DMS153 treated with DMSO at 0.1 percent for 48 hours (cell line): ENCODE results near the gene FBXO42.

ENCODE experiments used
- DNase-seq: peaks from one replicate; lab custom pipeline; 2025; ENCODE audit not compliant: unreplicated experiment; lab: John Stamatoyannopoulos, UW

Gene FBXO42

GRCh38 chr1:16244650-16245285 lies 107.5 kb downstream of the FBXO42 start:
- no peak for DNase-seq

DNA sequence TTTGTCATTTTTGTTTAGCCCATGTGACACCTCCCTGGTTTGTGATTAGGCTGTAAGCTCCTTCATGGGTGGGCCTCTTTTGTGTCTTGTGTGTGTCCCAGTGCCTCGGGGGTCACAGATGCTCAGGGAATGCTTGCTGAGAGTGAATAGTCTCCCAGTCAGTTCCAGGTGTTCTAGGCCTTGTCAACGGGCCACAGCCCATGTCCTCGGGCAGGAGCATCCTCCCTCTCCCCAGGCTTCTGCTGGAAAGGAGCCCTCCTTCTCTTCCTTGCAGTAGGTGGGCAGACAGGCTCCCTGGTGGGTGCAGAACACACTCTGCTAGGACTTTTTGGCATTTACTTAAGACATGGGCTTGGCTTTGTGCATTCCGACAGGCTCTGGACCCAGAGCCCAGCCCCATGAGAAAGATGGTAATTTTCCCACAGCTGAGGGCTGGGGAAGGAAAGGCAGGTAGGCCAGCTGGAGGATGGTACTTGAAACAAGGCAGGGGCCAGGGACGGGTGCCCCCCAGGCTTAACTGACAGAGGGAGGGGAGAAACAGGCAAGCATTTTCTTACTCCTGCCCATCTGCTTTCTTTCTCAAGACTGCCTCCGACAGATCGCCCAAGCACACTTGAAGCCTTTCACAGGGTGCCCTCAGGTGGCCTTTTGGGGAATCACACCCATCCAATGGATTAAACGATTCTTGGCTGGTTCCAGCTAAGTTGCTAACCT lies 108.2 kb downstream of the FBXO42 start:
- peak; percentile 49 for DNase-seq

- DNase-seq = no peak
Measured at GRCh38 chr1:16243215-16243610, 109.1 kb downstream of the FBXO42 start.

- DNase-seq = no peak
Measured at GRCh38 chr1:16242556-16243214, 109.6 kb downstream of the FBXO42 start.

GRCh38 chr1:16241221-16241708 lies 111.0 kb downstream of the FBXO42 start:
- DNase-seq = no peak

DNA sequence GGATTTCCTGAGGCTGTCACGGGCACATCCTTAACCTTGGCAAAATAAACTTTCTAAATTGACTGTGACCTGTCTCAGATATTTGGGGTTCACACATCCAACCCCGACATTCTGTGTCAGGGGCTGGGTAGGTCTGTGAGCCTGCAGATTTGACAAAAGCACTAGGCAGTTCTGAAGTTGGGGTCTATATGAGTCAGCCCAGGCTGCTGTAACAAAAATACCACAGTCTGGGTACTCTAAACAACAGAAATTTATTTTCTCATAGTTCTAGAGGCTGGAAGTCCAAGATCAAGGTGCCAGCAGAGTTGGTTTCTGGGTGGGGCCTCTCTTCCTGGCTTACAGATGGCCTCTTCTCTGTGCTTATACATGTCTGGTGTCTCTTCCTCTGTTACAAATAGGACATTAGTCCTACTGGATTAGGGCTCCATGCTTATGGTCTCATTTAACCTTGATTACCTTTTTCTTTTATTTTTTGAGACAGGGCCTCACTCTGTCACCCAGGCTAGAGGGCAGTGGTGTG lies 112.2 kb downstream of the FBXO42 start:
- DNase-seq = no peak

DNA sequence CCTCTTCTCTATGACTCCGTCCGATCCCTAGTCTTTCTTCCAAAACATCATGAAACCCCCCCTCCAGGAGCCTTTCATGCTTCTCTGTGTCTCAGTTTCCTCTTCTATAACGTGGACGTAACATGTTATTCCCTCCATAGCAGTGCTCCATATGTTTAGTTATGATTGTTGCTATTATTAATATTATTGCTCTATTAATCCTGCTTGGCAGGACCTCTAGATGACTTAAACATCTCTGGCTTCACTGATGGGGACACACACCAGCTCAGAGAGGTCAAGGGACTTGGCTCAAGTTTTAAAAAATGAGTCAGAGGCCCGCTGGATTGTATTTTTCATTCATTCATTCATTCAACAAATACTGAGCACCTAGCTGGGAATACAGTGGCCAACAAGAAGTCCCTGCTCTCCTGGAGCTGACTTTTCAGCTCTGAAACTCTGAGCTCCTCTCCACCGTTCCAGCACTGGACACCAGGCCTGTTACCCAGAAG lies 114.9 kb downstream of the FBXO42 start:
- DNase-seq = no peak

- DNase-seq = peak; percentile 78
Measured at GRCh38 chr1:16236511-16237342, 115.6 kb downstream of the FBXO42 start, which contains the start of gene CPLANE2. Gene CPLANE2 (minus strand): TSS chr1:16237183. CDS start chr1:16236742, 441 bp downstream.

- no peak for DNase-seq
Measured at GRCh38 chr1:16235944-16236510, 116.3 kb downstream of the FBXO42 start.

GRCh38 chr1:16235347-16235746 lies 116.9 kb downstream of the FBXO42 start:
- DNase-seq = no peak

DNA sequence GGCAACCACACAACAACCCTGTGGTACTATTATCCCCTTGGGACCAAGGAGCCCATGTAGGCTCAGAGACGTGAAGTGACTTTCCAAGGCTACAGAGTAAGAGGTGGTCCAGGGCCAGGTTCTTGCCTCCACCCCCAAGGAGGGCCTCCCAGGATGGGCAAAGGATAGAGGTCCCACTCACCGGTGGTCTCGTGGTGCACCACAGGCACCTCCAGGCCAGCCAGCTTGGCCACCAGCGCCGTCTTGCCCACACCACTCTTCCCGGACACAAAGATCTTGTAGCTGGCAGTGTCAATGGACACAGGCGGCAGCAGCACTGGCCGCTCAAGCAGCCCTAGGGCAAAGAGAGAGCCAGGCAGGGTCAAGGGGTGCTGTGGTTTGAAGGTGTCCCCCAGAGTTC lies 118.8 kb downstream of the FBXO42 start:
- no peak for DNase-seq

- DNase-seq = no peak
Measured at GRCh38 chr1:16232316-16232710, 120.0 kb downstream of the FBXO42 start.

DNA sequence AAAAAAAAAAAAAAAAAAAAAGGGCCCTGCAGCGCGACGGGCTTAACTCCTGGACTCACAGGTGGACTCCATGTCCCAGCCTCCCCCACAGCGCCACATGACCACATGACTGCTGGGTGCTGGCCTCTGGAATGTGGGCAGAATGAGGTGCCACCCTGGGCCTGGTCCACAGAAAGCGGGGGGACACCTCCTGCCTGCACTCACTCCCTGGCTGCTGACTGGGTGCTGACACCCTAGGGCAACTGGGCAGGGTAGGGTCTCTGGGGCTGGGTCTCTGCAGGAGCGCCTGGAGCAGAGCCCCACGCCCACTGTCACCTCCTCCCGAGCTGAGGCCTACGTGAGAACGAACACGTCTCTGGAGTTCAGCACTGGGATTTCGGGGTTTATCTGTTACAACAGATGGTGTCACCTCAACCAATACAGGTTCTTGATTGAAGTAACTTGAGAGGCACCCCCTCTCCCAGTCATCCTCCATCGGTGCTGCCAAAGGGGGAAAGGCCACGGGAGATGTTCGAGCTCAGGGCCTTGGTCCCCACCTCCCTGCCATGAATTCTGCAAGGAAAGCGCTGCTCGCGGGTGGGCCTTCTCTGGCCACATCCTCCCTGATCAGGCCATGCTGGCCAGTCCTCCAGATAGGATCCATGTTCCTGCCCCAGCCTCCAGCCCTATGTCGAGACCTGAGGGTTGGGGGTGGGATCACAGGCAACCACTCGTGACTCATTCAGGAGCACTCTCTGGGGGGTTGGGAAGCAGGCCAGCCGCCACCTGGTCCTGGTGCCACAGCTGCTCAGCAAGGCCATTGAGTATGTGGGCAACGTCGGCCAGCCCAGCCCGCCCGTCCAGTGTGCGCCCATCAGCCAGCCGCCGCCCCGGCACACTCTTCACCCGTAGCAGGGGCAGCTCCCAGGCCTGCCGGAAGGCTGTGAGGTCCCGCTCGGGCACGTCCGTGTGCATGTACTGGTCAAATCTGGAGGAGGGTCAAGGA lies 120.7 kb downstream of the FBXO42 start:
- DNase-seq = no peak

- no peak for DNase-seq
Measured at GRCh38 chr1:16230744-16231143, 121.5 kb downstream of the FBXO42 start.

DNA sequence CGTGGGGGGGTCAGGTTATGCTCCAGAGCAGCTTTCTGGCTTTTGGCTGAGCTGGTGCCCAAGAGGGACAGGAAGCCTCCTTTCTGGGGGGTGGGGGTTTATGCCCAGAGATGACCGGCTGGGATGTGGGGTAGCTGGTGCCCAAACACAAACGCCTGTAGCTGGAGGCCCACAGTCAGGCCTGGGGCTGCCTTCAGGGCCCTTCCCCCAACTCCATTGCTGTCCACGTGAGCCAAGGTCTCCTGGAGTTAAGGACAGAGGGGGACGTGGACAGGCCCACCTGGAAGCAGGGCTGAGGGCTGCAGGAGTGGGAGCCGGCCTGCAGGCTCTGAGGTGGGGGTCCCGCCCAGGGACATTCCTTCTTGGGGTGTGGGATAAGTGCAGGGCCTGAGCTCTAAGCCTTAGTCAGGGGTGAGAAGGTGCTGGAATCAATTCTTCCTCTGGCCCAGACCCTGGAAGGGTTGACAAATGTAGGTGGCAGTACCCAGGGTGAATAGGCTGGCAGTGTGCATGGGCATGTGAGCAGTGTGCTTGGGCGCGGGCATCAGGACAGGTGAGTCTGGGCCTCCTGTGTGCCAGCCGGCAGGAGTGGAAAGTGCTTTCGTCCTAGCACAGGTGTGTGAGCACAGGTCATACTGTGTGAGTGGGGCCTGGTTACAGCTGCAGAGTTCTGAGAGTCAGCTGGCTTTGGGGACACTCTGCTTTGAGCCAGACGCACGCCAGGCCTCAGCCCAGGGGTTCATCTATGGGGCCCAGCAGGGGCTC lies 122.1 kb downstream of the FBXO42 start:
- DNase-seq = no peak

GRCh38 chr1:16226490-16227179 lies 125.6 kb downstream of the FBXO42 start:
- no peak for DNase-seq

GRCh38 chr1:16226129-16226489 lies 126.2 kb downstream of the FBXO42 start:
- no peak for DNase-seq

DNA sequence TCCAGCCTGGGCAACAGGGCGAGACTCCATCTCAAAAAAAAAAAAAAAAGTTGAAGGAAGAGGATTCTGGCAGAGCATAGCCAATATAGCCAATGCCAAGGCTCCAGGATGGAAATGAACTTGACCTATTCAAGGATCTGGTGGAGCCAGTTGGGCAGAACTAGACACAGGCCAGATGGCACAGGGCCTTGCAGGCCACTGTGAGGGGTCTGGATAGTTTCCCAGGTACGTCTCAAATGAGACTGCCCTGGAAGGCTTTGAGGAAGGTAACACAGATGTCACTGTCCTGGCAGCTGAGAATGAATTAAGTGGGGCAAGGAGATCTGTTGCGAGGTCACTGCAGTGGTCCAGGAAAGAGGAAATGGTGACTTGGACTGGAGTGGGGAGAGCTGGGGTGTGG lies 127.8 kb downstream of the FBXO42 start:
- no peak for DNase-seq
